RWPE2 (cell line): ENCODE measurements around the gene CDX4.

Source experiments
- ATAC-seq: fragments of 200-7000 bp; cut with Tn5 transposase; 3 replicates; pipeline ENCODE4 v1.9.1; 2021; ENCODE audit warnings: low read depth
- DNase-seq: peaks from one replicate; pipeline ENCODE4 v3.0.0-alpha.2; 2020; ENCODE audit warnings: low spot score
- H3K27ac ChIP-seq: fragments of 450-650 bp; 2 replicates; pipeline ENCODE4 v1.5.1; 2017; ENCODE audit warnings: mild to moderate bottlenecking; ENCODE audit not compliant: poor library complexity, severe bottlenecking
- H3K27me3 ChIP-seq: fragments of 250-450 bp; sonication (Bioruptor Pico); 2 replicates; pipeline ENCODE4 v1.5.1; 2021; ENCODE audit warnings: mild to moderate bottlenecking, moderate library complexity; ENCODE audit not compliant: insufficient read depth, poor library complexity, severe bottlenecking
- H3K36me3 ChIP-seq: fragments of 250-450 bp; sonication (Bioruptor Pico); 2 replicates; pipeline ENCODE4 v1.5.1; 2020; ENCODE audit warnings: low read depth, mild to moderate bottlenecking, moderate library complexity
- H3K4me1 ChIP-seq: fragments of 250-450 bp; sonication (Bioruptor Pico); 2 replicates; pipeline ENCODE4 v1.5.1; 2021; ENCODE audit warnings: mild to moderate bottlenecking, moderate library complexity; ENCODE audit not compliant: insufficient read depth, poor library complexity, severe bottlenecking
- H3K4me3 ChIP-seq: fragments of 250-450 bp; sonication (Bioruptor Pico); 2 replicates; pipeline ENCODE4 v1.5.1; 2021; ENCODE audit warnings: mild to moderate bottlenecking, moderate library complexity; ENCODE audit not compliant: severe bottlenecking
- H3K9me3 ChIP-seq: fragments of 250-450 bp; sonication (Bioruptor Pico); 2 replicates; pipeline ENCODE4 v1.5.1; 2021; ENCODE audit warnings: mild to moderate bottlenecking, moderate library complexity; ENCODE audit not compliant: severe bottlenecking
- TF ChIP-seq, protein P1 (sequence below): fragments of 450-650 bp; IDR thresholded peaks from one replicate; pipeline ENCODE4 v1.5.1; 2017; ENCODE audit warnings: mild to moderate bottlenecking, moderate library complexity; ENCODE audit not compliant: poor library complexity, severe bottlenecking

The CDX4 gene, protein sequence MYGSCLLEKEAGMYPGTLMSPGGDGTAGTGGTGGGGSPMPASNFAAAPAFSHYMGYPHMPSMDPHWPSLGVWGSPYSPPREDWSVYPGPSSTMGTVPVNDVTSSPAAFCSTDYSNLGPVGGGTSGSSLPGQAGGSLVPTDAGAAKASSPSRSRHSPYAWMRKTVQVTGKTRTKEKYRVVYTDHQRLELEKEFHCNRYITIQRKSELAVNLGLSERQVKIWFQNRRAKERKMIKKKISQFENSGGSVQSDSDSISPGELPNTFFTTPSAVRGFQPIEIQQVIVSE

DNA sequence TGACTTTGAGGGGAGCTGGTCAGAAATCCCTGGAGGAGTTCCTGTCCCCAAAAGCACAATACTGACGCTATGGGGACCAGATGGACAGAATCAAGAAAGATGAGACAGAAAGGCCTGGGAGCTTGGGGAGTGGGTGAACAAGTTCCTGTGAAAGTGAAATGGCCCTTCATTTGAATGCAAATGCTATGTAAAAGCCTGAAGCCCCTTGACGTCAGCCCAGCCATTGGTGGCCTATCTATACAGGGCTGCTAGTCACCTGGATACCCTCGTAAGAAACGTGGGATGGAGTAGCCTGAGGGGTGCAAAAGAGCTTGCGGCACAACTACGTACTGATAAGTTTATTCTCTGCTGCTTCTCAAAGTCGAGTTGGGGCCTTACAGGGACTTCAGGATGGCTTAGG is at the start of gene CDX4:
Gene CDX4, plus strand, starts transcription at position 223 of the 400 bp plus-strand sequence. CDS start 201 bp downstream, outside the sequence.
- DNase-seq (no peak), ATAC-seq (no peak)
- no peaks in the 10 kb centered on the region for H3K36me3 ChIP-seq
- no peak within 1 kb of the TSS for H3K27ac ChIP-seq
- H3K4me3 ChIP-seq = no peak within 1 kb of the TSS
- no peaks in the 10 kb centered on the region for H3K4me1 ChIP-seq
- H3K27me3 ChIP-seq = peaks cover 16% of the 10 kb centered on the region
- no peaks in the 10 kb centered on the region for H3K9me3 ChIP-seq
- TF ChIP-seq, protein P1, sequence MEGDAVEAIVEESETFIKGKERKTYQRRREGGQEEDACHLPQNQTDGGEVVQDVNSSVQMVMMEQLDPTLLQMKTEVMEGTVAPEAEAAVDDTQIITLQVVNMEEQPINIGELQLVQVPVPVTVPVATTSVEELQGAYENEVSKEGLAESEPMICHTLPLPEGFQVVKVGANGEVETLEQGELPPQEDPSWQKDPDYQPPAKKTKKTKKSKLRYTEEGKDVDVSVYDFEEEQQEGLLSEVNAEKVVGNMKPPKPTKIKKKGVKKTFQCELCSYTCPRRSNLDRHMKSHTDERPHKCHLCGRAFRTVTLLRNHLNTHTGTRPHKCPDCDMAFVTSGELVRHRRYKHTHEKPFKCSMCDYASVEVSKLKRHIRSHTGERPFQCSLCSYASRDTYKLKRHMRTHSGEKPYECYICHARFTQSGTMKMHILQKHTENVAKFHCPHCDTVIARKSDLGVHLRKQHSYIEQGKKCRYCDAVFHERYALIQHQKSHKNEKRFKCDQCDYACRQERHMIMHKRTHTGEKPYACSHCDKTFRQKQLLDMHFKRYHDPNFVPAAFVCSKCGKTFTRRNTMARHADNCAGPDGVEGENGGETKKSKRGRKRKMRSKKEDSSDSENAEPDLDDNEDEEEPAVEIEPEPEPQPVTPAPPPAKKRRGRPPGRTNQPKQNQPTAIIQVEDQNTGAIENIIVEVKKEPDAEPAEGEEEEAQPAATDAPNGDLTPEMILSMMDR = no peak

DNA sequence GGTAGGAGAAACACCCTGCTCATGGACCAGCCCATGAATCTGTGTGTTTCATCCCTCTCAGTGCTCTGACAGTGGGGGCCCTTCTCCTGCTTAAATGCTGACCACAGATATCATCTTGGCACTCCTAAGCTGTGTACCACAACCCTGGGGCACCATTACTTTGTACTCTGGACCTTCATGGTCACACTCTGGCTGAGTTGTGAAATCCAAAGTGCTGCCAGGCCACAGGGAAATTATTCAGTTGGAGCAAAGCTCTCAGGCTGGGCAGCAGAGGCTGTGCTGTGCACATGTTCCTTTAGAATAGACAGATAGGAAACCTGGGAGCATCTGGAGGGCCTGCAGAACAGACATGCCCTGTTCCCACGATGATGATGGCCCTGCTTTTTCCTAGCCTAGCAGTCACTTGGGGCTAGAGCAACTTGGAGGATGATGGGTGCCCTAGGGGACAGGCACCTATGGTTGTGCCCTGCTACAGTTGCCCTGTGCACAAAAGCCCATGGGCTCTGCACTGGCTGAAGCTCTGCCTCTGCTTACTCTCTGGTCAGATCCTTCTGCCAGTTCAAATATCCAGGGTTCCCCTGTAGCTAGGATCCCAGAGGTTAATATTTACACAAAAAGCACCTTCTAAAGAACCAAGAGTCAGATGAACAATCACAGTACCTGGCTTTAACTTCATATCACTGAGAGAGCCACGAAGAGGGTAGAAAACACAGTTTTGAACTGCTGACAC is 48.5 kb upstream of the CDX4 start:
- H3K4me1 ChIP-seq = no peaks in the 10 kb centered on the region
- no peak for ATAC-seq
- H3K9me3 ChIP-seq = no peaks in the 10 kb centered on the region
- H3K27me3 ChIP-seq = no peaks in the 10 kb centered on the region
- TF ChIP-seq, protein P1 = no peak
- DNase-seq = no peak
- no peak overlapping the region for H3K27ac ChIP-seq
- no peak overlapping the region for H3K4me3 ChIP-seq
- H3K36me3 ChIP-seq = no peaks in the 10 kb centered on the region

DNA sequence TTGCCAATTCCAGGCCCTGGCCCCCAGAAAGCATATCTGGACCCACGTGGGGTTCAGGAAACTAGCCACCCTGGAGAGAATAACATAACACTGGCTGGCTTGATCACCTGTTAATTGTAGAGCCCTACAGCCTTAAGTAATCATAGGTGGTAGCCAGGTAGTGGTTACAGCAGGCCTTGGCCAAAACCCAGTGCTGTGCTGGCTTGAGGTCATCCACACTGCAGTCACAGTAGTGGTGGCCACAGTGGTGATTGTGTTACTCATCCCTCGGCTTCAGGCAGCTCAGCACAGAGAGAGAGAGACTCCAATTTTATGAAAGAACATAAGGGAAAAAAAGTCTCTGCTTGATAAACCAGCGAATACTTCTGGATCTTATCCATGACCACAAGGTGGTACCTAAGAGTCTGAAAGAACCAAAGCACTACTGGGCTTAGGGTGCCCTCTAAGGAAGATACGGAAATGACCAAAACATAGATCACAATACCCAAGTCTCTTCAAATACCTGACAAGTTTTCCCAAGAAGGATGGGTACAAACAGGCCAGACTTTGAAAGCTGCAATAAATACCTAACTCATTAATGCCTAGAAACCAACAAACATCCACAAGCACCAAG is 46.6 kb upstream of the CDX4 start:
- Histone ChIP-seq H3K4me1 (no peaks in the 10 kb centered on the region), H3K4me3 (no peak overlapping the region), H3K27ac (no peak overlapping the region), H3K9me3 (no peaks in the 10 kb centered on the region), H3K36me3 (no peaks in the 10 kb centered on the region), H3K27me3 (no peaks in the 10 kb centered on the region)
- DNase-seq = no peak
- no peak for ATAC-seq
- TF ChIP-seq, protein P1 = no peak

DNA sequence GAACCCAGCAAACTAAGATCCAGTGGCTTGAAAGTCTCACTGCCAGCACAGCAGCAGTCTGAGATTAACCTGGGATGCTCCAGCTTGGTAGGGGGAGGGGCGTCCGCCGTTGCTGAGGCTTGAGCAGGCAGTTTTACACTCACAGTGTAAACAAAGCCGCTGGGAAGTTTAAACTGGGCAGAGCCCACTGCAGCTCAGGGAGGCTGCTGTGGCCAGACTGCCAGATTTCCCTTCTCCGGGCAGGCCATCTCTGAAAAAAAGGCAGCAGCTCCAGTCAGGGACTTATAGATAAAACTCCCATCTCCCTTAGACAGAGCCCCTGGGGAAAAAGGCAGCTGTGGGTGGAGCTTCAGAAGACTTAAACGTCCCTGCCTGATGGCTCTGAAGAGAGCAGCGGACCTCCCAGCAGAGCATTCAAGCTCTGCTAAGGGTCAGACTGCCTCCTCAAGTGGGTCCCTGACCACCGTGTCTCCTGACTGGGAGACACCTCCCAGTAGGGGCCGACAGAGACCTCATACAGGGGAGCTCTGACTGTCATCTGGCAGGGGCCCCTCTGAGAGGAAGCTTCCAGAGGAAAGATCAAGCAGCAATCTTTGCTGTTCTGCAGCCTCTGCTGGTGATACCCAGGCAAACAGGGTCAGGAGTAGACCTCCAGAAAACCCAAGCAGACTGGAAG is 45.1 kb upstream of the CDX4 start:
- DNase-seq = no peak
- Histone ChIP-seq H3K4me3 (no peak overlapping the region), H3K4me1 (no peaks in the 10 kb centered on the region), H3K9me3 (no peaks in the 10 kb centered on the region), H3K27ac (no peak overlapping the region), H3K27me3 (no peaks in the 10 kb centered on the region), H3K36me3 (no peaks in the 10 kb centered on the region)
- TF ChIP-seq, protein P1 = no peak
- no peak for ATAC-seq
